ENCODE measurements around the gene TTBK2.

TTBK2 gene

GRCh38 chr15:42843699-42844098, 76.9 kb downstream of the TTBK2 start:
- DNase-seq (ENCODE audit: insufficient read length, low spot score) (no peak), FAIRE-seq (no peak)
- no peak for TF ChIP-seq POLR2AphosphoS5 (IDR thresholded peaks at IDR 0.05; ENCODE audit: low read depth, low read length)
- TF ChIP-seq PAX5 (IDR thresholded peaks at IDR 0.05; ENCODE audit: insufficient read depth, low read length, severe bottlenecking), result no peak
- TF ChIP-seq SPI1 (IDR thresholded peaks at IDR 0.05; ENCODE audit: low read depth, low read length), result no peak
- TF ChIP-seq TAF1 (IDR thresholded peaks at IDR 0.05; ENCODE audit: low read depth, low read length), result no peak
- TF ChIP-seq POU2F2 (IDR thresholded peaks at IDR 0.05; ENCODE audit: low read depth, low read length), result no peak

- FAIRE-seq, result no peak
- DNase-seq (ENCODE audit: insufficient read length, low spot score), result no peak
These were observed 84.3 kb downstream of the TTBK2 start for GRCh38 chr15:42836251-42836650.

GRCh38 chr15:42832576-42832975, 88.0 kb downstream of the TTBK2 start:
- TF ChIP-seq POLR2AphosphoS5 (IDR thresholded peaks at IDR 0.05; ENCODE audit: low read depth, low read length) (no peak), POLR2A (IDR thresholded peaks at IDR 0.05; ENCODE audit: low read depth, low read length) (no peak), SPI1 (IDR thresholded peaks at IDR 0.05; ENCODE audit: low read depth, low read length) (no peak), TAF1 (IDR thresholded peaks at IDR 0.05; ENCODE audit: low read depth, low read length) (no peak), PAX5 (IDR thresholded peaks at IDR 0.05; ENCODE audit: insufficient read depth, low read length, severe bottlenecking) (no peak), POU2F2 (IDR thresholded peaks at IDR 0.05; ENCODE audit: low read depth, low read length) (no peak)
- no peak for FAIRE-seq
- DNase-seq (ENCODE audit: insufficient read length, low spot score), result no peak

More at GRCh38 chr15:42836251-42836650, 84.3 kb downstream of the TTBK2 start:
- TF ChIP-seq TAF1 (IDR thresholded peaks at IDR 0.05; ENCODE audit: low read depth, low read length) (no peak), POU2F2 (IDR thresholded peaks at IDR 0.05; ENCODE audit: low read depth, low read length) (no peak), SPI1 (IDR thresholded peaks at IDR 0.05; ENCODE audit: low read depth, low read length) (no peak), POLR2A (IDR thresholded peaks at IDR 0.05; ENCODE audit: low read depth, low read length) (no peak), POLR2AphosphoS5 (IDR thresholded peaks at IDR 0.05; ENCODE audit: low read depth, low read length) (no peak), PAX5 (IDR thresholded peaks at IDR 0.05; ENCODE audit: insufficient read depth, low read length, severe bottlenecking) (no peak)

GRCh38 chr15:42826251-42826890, 94.2 kb downstream of the TTBK2 start:
- TF ChIP-seq POLR2AphosphoS5 (IDR thresholded peaks at IDR 0.05; ENCODE audit: low read depth, low read length) (no peak), POU2F2 (IDR thresholded peaks at IDR 0.05; ENCODE audit: low read depth, low read length) (no peak), PAX5 (IDR thresholded peaks at IDR 0.05; ENCODE audit: insufficient read depth, low read length, severe bottlenecking) (no peak), POLR2A (IDR thresholded peaks at IDR 0.05; ENCODE audit: low read depth, low read length) (no peak), TAF1 (IDR thresholded peaks at IDR 0.05; ENCODE audit: low read depth, low read length) (no peak)
- no peak for DNase-seq (ENCODE audit: insufficient read length, low spot score)
- no peak for FAIRE-seq

- DNase-seq (ENCODE audit: insufficient read length, low spot score), result no peak
- FAIRE-seq, result no peak
- no peak for TF ChIP-seq POLR2AphosphoS5 (IDR thresholded peaks at IDR 0.05; ENCODE audit: low read depth, low read length)
- TF ChIP-seq POLR2A (IDR thresholded peaks at IDR 0.05; ENCODE audit: low read depth, low read length), result no peak
- no peak for TF ChIP-seq TAF1 (IDR thresholded peaks at IDR 0.05; ENCODE audit: low read depth, low read length)
- TF ChIP-seq POU2F2 (IDR thresholded peaks at IDR 0.05; ENCODE audit: low read depth, low read length), result no peak
These were observed 95.0 kb downstream of the TTBK2 start for GRCh38 chr15:42825599-42825998.

- FAIRE-seq (no peak), DNase-seq (ENCODE audit: insufficient read length, low spot score) (no peak)
- TF ChIP-seq POU2F2 (IDR thresholded peaks at IDR 0.05; ENCODE audit: low read depth, low read length) (no peak), PAX5 (IDR thresholded peaks at IDR 0.05; ENCODE audit: insufficient read depth, low read length, severe bottlenecking) (no peak), TAF1 (IDR thresholded peaks at IDR 0.05; ENCODE audit: low read depth, low read length) (no peak), SPI1 (IDR thresholded peaks at IDR 0.05; ENCODE audit: low read depth, low read length) (no peak), POLR2A (IDR thresholded peaks at IDR 0.05; ENCODE audit: low read depth, low read length) (no peak), POLR2AphosphoS5 (IDR thresholded peaks at IDR 0.05; ENCODE audit: low read depth, low read length) (no peak)
These were observed 99.8 kb downstream of the TTBK2 start for GRCh38 chr15:42820811-42821210.

- TF ChIP-seq POLR2AphosphoS5 (IDR thresholded peaks at IDR 0.05; ENCODE audit: low read depth, low read length), result no peak
- no peak for TF ChIP-seq SPI1 (IDR thresholded peaks at IDR 0.05; ENCODE audit: low read depth, low read length)
- TF ChIP-seq POLR2A (IDR thresholded peaks at IDR 0.05; ENCODE audit: low read depth, low read length), result no peak
- TF ChIP-seq TAF1 (IDR thresholded peaks at IDR 0.05; ENCODE audit: low read depth, low read length), result no peak
- TF ChIP-seq POU2F2 (IDR thresholded peaks at IDR 0.05; ENCODE audit: low read depth, low read length), result no peak
- TF ChIP-seq PAX5 (IDR thresholded peaks at IDR 0.05; ENCODE audit: insufficient read depth, low read length, severe bottlenecking), result no peak
- FAIRE-seq, result no peak
- no peak for DNase-seq (ENCODE audit: insufficient read length, low spot score)
These were observed 100.8 kb downstream of the TTBK2 start for GRCh38 chr15:42819786-42820185.

- DNase-seq (ENCODE audit: insufficient read length, low spot score) (no peak), FAIRE-seq (no peak)
- TF ChIP-seq TAF1 (IDR thresholded peaks at IDR 0.05; ENCODE audit: low read depth, low read length), result no peak
- no peak for TF ChIP-seq POLR2AphosphoS5 (IDR thresholded peaks at IDR 0.05; ENCODE audit: low read depth, low read length)
- no peak for TF ChIP-seq SPI1 (IDR thresholded peaks at IDR 0.05; ENCODE audit: low read depth, low read length)
- TF ChIP-seq PAX5 (IDR thresholded peaks at IDR 0.05; ENCODE audit: insufficient read depth, low read length, severe bottlenecking), result no peak
- no peak for TF ChIP-seq POLR2A (IDR thresholded peaks at IDR 0.05; ENCODE audit: low read depth, low read length)
- no peak for TF ChIP-seq POU2F2 (IDR thresholded peaks at IDR 0.05; ENCODE audit: low read depth, low read length)
These were observed 109.1 kb downstream of the TTBK2 start for GRCh38 chr15:42811433-42811832.

- TF ChIP-seq TAF1 (IDR thresholded peaks at IDR 0.05; ENCODE audit: low read depth, low read length) (no peak), SPI1 (IDR thresholded peaks at IDR 0.05; ENCODE audit: low read depth, low read length) (no peak), POLR2AphosphoS5 (IDR thresholded peaks at IDR 0.05; ENCODE audit: low read depth, low read length) (no peak), POLR2A (IDR thresholded peaks at IDR 0.05; ENCODE audit: low read depth, low read length) (no peak), PAX5 (IDR thresholded peaks at IDR 0.05; ENCODE audit: insufficient read depth, low read length, severe bottlenecking) (no peak), POU2F2 (IDR thresholded peaks at IDR 0.05; ENCODE audit: low read depth, low read length) (no peak)
- DNase-seq (ENCODE audit: insufficient read length, low spot score) (no peak), FAIRE-seq (no peak)
These were observed 111.7 kb downstream of the TTBK2 start for GRCh38 chr15:42808913-42809312.

GRCh38 chr15:42805266-42805665, 115.3 kb downstream of the TTBK2 start:
- no peak for DNase-seq (ENCODE audit: insufficient read length, low spot score)
- no peak for FAIRE-seq
- TF ChIP-seq TAF1 (IDR thresholded peaks at IDR 0.05; ENCODE audit: low read depth, low read length), result no peak
- TF ChIP-seq POLR2A (IDR thresholded peaks at IDR 0.05; ENCODE audit: low read depth, low read length), result no peak
- TF ChIP-seq PAX5 (IDR thresholded peaks at IDR 0.05; ENCODE audit: insufficient read depth, low read length, severe bottlenecking), result no peak
- no peak for TF ChIP-seq SPI1 (IDR thresholded peaks at IDR 0.05; ENCODE audit: low read depth, low read length)

All from GM12891 (cell line).